Hematopoietic multipotent progenitor cell (in vitro differentiated cells): ENCODE data around the gene TSPAN1. TPM values are rescaled to one million over a fixed set of nuclear protein-coding genes. Genes with fewer than 3 reads are reported as not detected.
"Not testable (repeated sequence)": the region's sequence is repeated elsewhere in the genome, so short reads cannot be mapped to it uniquely, and the experiment has no call there.

ENCODE experiments used
- DNase-seq, 3 donors: peaks; one replicate each; pipeline ENCODE4 v3.0.0-alpha.2; 2011 to 2015; ENCODE audit warnings: low read depth in 2 of 3, low spot score in 2 of 3
- small RNA-seq: library from RNA; depleted of rRNA; stranded (forward); fragments of <200 nt; gene quantifications from one replicate; pipeline ENCODE3, GENCODE V24; 2012
- total RNA-seq: library from RNA; depleted of rRNA; stranded (reverse); fragments of >200 nt; gene quantifications from one replicate; pipeline ENCODE4 v1.2.3, GENCODE V29; 2012

TSPAN1 gene
- total RNA-seq, 1 donor, result not detected

DNA sequence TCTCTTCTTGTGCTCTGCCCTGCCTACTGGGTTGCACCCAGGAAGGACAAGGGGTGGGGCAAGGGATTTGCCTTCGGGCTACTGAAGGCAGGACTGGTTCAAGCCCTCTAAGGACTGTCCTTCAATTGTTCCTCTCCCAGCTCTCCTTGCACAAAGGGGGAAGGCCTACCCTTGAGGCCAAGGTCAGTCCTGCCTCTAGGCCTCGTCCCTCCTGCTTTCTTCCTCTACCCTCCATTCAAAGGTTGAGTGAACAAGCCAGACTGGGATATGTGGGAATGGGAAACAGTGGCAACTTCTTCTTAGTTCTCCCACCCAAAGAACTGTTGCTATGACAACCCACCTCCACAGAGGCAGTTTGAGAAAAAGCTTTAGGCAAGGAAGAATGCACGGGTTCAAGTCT lies 30.9 kb downstream of the TSPAN1 start:
- no peak for DNase-seq

DNA sequence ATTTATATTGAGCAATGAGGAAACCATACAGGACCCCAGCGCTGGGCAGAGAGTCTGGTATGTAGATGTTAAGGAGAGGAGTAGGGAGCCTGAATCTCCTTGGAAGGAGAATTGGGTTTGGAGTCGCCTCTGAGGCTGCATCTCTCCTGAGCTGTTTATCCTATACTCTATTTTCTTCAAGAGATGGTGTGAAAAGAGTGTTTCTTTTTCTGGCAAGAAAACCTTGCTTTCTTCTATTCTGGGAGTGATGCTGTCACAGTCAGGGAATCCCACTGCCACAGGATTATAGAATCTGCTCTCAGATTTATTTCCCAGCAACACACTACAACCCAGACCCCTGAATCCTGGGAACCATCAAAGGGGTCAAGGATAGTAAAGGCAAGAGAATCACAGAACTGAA lies 31.5 kb downstream of the TSPAN1 start:
- no peak for DNase-seq

DNA sequence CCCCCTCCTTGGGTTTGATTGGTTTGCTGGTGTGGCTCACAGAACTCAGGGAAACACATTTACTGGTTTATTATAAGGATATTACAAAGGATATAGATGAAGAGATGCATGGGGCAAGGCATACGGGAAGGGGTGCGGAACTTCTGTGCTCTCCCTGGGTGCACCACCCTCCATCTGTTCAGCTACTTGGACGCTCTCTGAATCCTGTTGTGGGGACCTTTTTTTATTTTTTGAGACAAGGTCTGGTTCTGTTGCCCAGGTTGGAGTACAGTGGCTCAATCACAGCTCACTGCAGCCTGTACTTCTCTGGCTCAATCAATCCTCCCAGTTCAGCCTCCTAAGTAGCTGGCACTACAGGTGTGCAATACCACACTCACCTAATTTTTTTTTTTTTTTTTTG lies 35.7 kb downstream of the TSPAN1 start:
- no peak for DNase-seq

DNA sequence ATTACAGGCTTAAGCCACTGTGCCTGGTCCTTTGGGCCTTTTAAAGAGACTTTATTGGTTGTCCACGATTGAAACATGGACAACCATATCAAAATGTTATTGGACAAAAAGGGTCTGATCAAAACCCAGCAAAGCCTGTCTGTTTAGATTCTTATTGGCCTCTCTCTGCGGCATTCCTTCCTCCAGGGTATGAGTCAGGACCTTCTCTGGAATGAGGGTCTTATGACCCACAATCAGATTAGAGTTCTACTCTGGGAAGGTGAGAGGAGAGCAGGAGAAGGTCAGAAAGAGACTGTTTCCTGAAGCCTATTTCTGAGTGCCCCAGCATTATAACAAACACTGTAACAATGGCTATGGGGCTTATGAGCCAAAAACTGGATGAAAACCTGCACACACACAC lies 36.2 kb downstream of the TSPAN1 start:
- no peak for DNase-seq

DNA sequence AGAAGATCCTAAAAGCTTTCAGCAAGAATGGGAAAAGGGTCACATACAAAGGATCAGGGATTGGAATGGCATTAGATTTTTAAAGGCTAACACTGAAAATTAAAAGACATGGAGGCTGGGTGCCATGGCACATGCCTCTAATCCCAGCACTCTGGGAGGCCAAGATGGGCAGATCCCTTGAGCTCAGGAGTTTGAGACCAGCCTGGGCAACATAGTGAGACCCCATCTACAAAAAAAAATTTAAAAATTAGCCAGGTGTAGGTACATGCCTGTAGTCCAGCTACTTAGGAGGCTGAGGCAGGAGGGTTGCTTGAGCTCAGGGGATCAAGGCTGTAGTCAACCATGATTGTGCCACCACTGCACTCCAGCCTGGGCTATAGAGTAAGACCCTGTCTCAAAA lies 40.6 kb downstream of the TSPAN1 start:
- no peak for DNase-seq

DNA sequence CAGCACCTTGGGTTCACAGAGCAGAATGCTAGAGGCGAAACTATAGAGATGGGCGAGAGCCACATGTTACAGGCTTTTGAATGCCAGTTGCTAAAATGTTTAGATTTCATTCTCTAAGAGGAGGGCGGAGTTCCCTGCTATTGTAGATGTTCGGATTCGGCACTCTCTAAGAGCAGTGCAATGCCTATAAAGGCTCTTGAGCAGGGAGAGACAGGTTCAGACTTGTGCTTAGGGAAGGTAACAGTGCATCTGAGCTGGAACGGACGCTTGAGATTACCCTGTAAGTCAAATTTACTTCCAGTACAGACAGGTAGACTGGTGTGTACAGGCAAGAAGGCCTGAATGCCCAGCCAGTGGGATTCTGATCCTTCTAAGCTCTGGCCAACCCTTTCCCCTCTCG lies 43.6 kb downstream of the TSPAN1 start:
- no peak for DNase-seq

DNA sequence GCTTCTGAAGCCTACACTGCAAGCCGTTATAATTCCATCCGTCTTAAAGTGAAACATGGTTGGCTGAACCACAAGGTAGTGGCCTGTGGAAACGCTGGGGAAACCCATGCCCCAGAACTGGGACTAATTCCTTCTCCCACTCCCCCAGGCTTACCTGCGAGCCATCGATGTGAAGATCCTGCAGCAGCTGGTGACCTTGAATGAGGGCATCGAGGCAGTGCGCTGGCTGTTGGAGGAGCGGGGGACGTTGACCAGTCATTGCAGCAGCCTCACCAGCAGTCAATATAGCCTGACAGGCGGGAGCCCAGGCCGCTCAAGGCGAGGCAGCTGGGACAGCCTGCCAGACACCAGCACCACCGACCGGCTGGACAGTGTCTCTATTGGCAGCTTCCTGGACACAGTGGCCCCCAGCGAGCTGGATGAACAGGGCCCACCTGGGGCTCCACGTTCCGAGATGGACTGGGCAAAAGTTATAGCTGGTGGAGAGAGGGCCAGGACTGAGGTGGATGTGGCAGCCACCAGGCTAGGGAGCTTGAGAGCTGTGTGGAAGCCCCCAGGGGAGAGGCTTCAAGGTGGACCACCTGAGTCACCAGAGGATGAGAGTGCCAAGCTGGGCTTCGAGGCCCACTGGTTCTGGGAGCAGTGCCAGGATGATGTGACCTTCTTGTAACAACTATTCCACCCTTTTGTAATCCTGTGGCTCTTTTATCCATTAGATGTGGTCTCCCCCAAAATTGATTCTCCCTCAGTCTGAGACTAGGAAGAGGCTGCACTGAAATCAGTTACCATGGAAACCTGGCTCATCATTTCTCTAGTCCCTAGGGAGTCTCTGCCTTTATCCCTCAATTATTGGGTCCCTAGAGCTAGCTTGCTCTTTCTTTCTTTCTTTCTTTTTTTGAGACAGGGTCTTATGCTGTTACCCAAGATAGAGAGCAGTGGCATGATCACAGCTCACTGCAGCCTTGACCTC lies 44.9 kb downstream of the TSPAN1 start:
- no peak for DNase-seq

DNA sequence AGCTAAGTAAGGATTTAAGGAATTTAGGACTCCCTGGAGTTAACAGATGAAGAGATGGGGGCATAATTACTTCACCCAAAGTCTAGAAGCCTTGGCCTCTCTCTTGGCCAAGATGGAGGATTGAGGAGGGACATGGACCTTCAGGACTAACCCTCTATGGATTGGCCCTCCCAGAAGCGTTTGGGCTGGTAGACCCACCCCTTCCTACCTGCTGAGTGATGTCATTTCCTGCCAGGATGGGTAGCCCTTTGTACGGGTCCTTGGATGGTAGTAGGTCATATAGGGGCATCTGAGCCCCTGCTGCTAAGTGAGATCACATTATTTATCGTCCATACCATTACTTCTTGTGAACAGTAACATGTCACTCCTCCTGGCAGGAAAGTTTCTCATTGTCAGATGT lies 45.9 kb downstream of the TSPAN1 start:
- no peak for DNase-seq

DNA sequence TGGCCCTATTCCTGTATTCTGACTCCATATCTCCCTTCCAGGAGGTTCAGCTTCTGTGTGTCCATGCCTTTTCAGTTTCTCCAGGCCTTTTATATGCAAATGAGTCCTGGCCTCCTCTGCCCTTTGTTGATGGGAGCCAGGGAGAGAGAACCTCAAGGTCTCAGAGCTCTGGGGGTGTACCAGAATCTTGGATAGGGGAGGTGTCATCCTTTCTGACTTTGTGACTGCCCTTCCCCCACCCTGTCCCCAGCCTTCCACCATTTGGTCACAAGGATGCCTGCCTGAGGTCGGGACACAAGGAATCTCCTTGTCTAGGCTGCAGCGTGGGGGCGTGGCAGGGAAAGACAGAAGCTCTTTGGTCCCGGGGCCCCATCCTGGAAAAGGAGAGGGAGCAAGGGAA lies 46.9 kb downstream of the TSPAN1 start:
- DNase-seq, result no peak

DNA sequence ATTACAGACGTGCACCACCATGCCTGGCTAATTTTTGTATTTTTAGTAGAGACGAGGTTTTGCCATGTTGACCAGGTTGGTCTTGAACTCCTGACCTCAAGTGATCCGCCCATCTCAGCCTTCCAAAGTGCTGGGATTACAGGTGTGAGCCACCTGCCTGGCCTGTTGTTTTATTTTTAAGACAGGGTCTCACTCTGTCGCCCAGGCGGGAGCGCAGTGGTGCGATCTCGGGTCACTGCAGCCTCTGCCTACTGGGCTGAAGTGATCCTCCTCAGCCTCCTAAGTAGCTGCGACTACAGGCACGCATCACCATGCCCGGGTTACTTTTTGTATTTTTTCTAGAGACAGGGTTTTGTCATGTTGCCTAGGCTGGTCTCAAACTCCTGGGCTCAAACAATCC lies 48.2 kb downstream of the TSPAN1 start:
- DNase-seq, result not testable (repeated sequence)

DNA sequence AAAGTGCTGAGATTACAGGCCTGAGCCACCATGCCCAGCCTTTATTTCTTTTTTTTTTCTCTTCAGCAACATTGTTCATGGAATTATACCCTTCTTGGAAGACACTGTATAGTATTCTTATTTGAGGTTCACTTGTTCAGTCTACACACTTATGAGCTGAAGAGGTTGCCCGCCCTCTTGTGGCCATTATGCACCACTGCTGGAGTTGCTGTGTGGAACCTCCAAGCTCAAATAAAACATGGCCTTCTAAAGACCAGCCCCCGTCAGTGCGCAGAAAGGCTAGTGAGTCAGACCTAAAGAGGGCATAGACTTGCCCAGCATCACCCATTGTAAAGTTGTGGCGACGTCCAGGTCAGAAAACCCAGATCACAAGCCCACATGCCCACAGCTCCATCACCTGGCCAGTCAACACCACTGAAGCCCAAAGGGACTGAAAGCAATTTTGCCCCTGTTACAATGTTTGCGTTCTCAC lies 48.6 kb downstream of the TSPAN1 start:
- peak in 2 of 3 donors; percentile 72 to 87 for DNase-seq

DNA sequence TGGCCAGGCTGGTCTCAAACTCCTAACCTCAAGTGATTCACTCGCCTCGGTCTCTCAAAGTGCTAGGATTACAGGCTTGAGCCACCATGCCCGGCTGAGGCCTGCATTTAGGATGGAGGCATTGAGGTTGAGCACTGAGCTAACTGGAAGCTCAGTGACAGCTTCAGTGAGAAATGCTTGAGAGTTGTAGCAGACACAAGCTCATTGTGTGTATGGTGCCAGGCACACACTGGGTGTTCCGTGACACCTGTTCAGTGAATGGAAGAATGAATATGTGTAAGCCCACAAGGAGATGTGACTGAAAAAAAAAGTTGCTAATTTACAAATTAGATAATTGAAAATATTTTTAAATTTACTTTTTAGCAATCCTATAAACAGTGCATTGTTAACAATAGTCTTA lies 50.1 kb downstream of the TSPAN1 start:
- no peak for DNase-seq

DNA sequence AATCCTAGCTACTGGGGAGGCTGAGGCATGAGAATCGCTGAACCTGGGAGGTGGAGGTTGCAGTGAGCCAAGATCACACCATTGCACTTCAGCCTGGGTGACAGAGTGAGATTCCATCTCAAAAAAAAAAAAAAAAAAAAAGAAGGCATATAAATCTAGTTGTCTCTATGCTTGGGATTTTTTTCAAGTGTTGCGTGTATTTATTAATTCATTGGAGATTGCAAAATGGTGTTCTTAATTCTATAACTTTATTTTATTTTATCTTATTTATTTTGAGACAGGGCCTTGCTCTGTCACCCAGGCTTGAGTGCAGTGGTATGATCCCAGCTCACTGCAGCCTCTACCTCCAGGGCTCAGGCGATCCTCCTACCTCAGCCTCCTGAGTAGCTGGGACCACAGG lies 56.3 kb downstream of the TSPAN1 start:
- not testable (repeated sequence) for DNase-seq

Small RNA genes within 50 kb of the gene (small RNA-seq; reads per million reads assigned to genes)
- gene AL672043.1, result not detected

Other genes with a start within 250 kb of the TSPAN1 start
- 3.5 TPM for gene PIK3R3, start 42.5 kb upstream of the TSPAN1 start, total RNA-seq
- not detected for gene P3R3URF, start 1.4 kb downstream of the TSPAN1 start, total RNA-seq
- gene POMGNT1, start 23.3 kb downstream of the TSPAN1 start, total RNA-seq, result 42.0 TPM
- gene LURAP1, start 28.2 kb downstream of the TSPAN1 start, total RNA-seq, result 8.9 TPM
- gene RAD54L, start 72.7 kb downstream of the TSPAN1 start, total RNA-seq, result 3.0 TPM
- 96.7 TPM for gene LRRC41, start 128.5 kb downstream of the TSPAN1 start, total RNA-seq
- gene UQCRH, start 128.6 kb downstream of the TSPAN1 start, total RNA-seq, result 233 TPM
- 34.7 TPM for gene NSUN4, start 165.7 kb downstream of the TSPAN1 start, total RNA-seq
- 14.8 TPM for gene FAAH, start 219.2 kb downstream of the TSPAN1 start, total RNA-seq